GM23338 (cell line): ENCODE results near the gene KLK6. TPM values are rescaled to one million over a fixed set of nuclear protein-coding genes. Genes with fewer than 3 reads are reported as not detected.

Experiments used
- ATAC-seq: fragments of 200-7000 bp; cut with Tn5 transposase; 3 replicates; pipeline ENCODE4 v1.9.1; 2020
- DNase-seq: peaks from one replicate; pipeline ENCODE4 v3.0.0-alpha.2; 2015; ENCODE audit warnings: low spot score
- H2AFZ ChIP-seq: fragments of 200-600 bp; sonication (generic); 2 replicates; pipeline ENCODE4 v1.8.0; 2016; ENCODE audit warnings: antibody characterized with exemption, mild to moderate bottlenecking, moderate library complexity
- H3F3A ChIP-seq: fragments of 200-600 bp; sonication (generic); replicated peaks from 2 replicates; pipeline ENCODE4 v1.8.0; 2017; ENCODE audit warnings: antibody characterized with exemption, mixed run types, low read depth
- H3K27ac ChIP-seq: fragments of 200-600 bp; sonication (generic); 2 replicates; pipeline ENCODE4 v1.6.1; 2016; ENCODE audit warnings: low read depth
- H3K27me3 ChIP-seq: fragments of 200-600 bp; sonication (generic); 2 replicates; pipeline ENCODE4 v1.8.0; 2016; ENCODE audit warnings: mild to moderate bottlenecking, mixed run types, moderate library complexity; ENCODE audit not compliant: insufficient read depth
- H3K36me3 ChIP-seq: fragments of 200-600 bp; sonication (generic); 2 replicates; pipeline ENCODE4 v1.8.0; 2016; ENCODE audit warnings: mild to moderate bottlenecking; ENCODE audit not compliant: insufficient read depth
- H3K4me1 ChIP-seq: fragments of 200-600 bp; sonication (generic); 2 replicates; pipeline ENCODE4 v1.8.0; 2016; ENCODE audit warnings: mild to moderate bottlenecking, moderate library complexity; ENCODE audit not compliant: insufficient read depth
- H3K4me2 ChIP-seq: fragments of 200-600 bp; sonication (generic); 2 replicates; pipeline ENCODE4 v1.7.1; 2017; ENCODE audit warnings: mixed run types
- H3K4me3 ChIP-seq: fragments of 200-600 bp; sonication (generic); 2 replicates; pipeline ENCODE4 v1.6.1; 2016; ENCODE audit warnings: mixed run types
- H3K79me2 ChIP-seq: fragments of 200-600 bp; sonication (generic); replicated peaks from 2 replicates; pipeline ENCODE4 v1.8.0; 2017; ENCODE audit warnings: mild to moderate bottlenecking; ENCODE audit not compliant: insufficient read depth
- H3K9me2 ChIP-seq: fragments of 200-600 bp; sonication (generic); 2 replicates; pipeline ENCODE4 v1.8.0; 2017; ENCODE audit not compliant: insufficient read depth
- H4K20me1 ChIP-seq: fragments of 200-600 bp; sonication (generic); replicated peaks from 2 replicates; pipeline ENCODE4 v1.8.0; 2017; ENCODE audit warnings: mild to moderate bottlenecking; ENCODE audit not compliant: insufficient read depth
- H3K27ac Mint-ChIP-seq: 2 replicates; pipeline ENCODE4 v1.8.0; 2020; ENCODE audit warnings: inconsistent platforms, mild to moderate bottlenecking, moderate library complexity, mixed read lengths
- H3K27me3 Mint-ChIP-seq: 3 replicates; pipeline ENCODE4 v1.8.0; 2022; ENCODE audit warnings: low read depth, mild to moderate bottlenecking, moderate library complexity, mixed read lengths, inconsistent platforms; ENCODE audit not compliant: insufficient read depth, poor library complexity
- H3K36me3 Mint-ChIP-seq: 3 replicates; pipeline ENCODE4 v1.8.0; 2021; ENCODE audit warnings: low read depth, mild to moderate bottlenecking, inconsistent platforms, moderate library complexity, mixed read lengths
- H3K4me1 Mint-ChIP-seq: 3 replicates; pipeline ENCODE4 v1.8.0; 2020; ENCODE audit warnings: mild to moderate bottlenecking, inconsistent platforms, mixed read lengths
- H3K4me3 Mint-ChIP-seq: 3 replicates; pipeline ENCODE4 v1.8.0; 2021; ENCODE audit warnings: moderate library complexity, mild to moderate bottlenecking, inconsistent platforms, mixed read lengths
- H3K9me3 Mint-ChIP-seq: 3 replicates; pipeline ENCODE4 v1.8.0; 2020; ENCODE audit warnings: moderate library complexity, mild to moderate bottlenecking, inconsistent platforms, mixed read lengths
- CREB1 ChIP-seq: fragments of 250-450 bp; sonication (Bioruptor Pico); IDR thresholded peaks from 2 replicates; pipeline ENCODE4 v1.5.0; 2020; ENCODE audit warnings: low read depth, mild to moderate bottlenecking, moderate library complexity
- CTCF ChIP-seq, 2 experiments: fragments of 200-600 bp in 1 of 2; sonication (generic) in 1 of 2; conservative IDR thresholded peaks; 2 replicates each; pipeline versions ENCODE4 v1.5.1 to v1.6.1; 2016 to 2017; ENCODE audit warnings: antibody characterized with exemption in 2 of 2, low read depth in 2 of 2, mild to moderate bottlenecking in 2 of 2, moderate library complexity in 1 of 2
- EZH2 ChIP-seq: fragments of 200-600 bp; sonication (generic); IDR thresholded peaks from one replicate; pipeline ENCODE4 v1.8.0; 2017; ENCODE audit warnings: antibody characterized with exemption, mild to moderate bottlenecking, low read depth; ENCODE audit not compliant: unreplicated experiment
- EZH2phosphoT487 ChIP-seq: fragments of 200-600 bp; sonication (generic); IDR thresholded peaks from one replicate; pipeline ENCODE4 v1.8.1; 2018; ENCODE audit warnings: antibody characterized with exemption; ENCODE audit not compliant: unreplicated experiment
- JUNB ChIP-seq: IDR thresholded peaks from one replicate; pipeline ENCODE4 v1.6.1; 2016; ENCODE audit warnings: antibody characterized with exemption; ENCODE audit not compliant: unreplicated experiment
- NANOG ChIP-seq: IDR thresholded peaks from 2 replicates; pipeline ENCODE4 v1.6.1; 2016; ENCODE audit warnings: antibody characterized with exemption, borderline replicate concordance
- POLR2AphosphoS5 ChIP-seq: IDR thresholded peaks from 2 replicates; pipeline ENCODE4 v1.6.1; 2016; ENCODE audit warnings: antibody characterized with exemption, low read depth
- REST ChIP-seq: IDR thresholded peaks from one replicate; pipeline ENCODE4 v1.6.1; 2018; ENCODE audit warnings: antibody characterized with exemption; ENCODE audit not compliant: unreplicated experiment
- STAT1 ChIP-seq: IDR thresholded peaks from one replicate; pipeline ENCODE4 v1.6.1; 2016; ENCODE audit warnings: antibody characterized with exemption; ENCODE audit not compliant: unreplicated experiment
- ZNF114 ChIP-seq: fragments of 250-450 bp; sonication (Bioruptor Pico); IDR thresholded peaks from 2 replicates; pipeline ENCODE4 v1.5.0; 2020; ENCODE audit warnings: mild to moderate bottlenecking, moderate library complexity
- ZNF331 ChIP-seq: fragments of 250-450 bp; sonication (Bioruptor Pico); IDR thresholded peaks from 2 replicates; pipeline ENCODE4 v1.5.0; 2020; ENCODE audit warnings: low read depth, mild to moderate bottlenecking, moderate library complexity
- ZNF462 ChIP-seq: fragments of 250-450 bp; sonication (Bioruptor Pico); IDR thresholded peaks from 2 replicates; pipeline ENCODE4 v1.5.0; 2020; ENCODE audit warnings: mild to moderate bottlenecking, moderate library complexity
- polyA plus RNA-seq: library from polyadenylated mRNA; unstranded; fragments of >200 nt; fragmentation: Nextera tagmentation; extraction: Ambion mirVana; gene quantifications from 2 replicates; pipeline ENCODE4 v1.2.1, GENCODE V29; 2016
- total RNA-seq: library from RNA; depleted of rRNA; stranded (reverse); fragments of >200 nt; shearing (Covaris generic); gene quantifications from 2 replicates; pipeline ENCODE4 v1.2.3, GENCODE V29; 2014
- TF ChIP-seq, protein P1 (sequence below): IDR thresholded peaks from 2 replicates; pipeline ENCODE4 v1.6.1; 2016; ENCODE audit warnings: antibody characterized with exemption

KLK6 gene
- total and polyA plus RNA-seq, 2 experiments from 2014 or later: 0.47 to 0.56 TPM

- Histone ChIP-seq H3K27ac (no peak overlapping the region), H4K20me1 (no peaks in the 10 kb centered on the region), H3K4me2 (no peak overlapping the region), H3F3A (no peaks in the 10 kb centered on the region), H3K36me3 (no peaks in the 10 kb centered on the region), H3K27me3 (no peaks in the 10 kb centered on the region), H3K79me2 (no peaks in the 10 kb centered on the region), H3K4me3 (no peak overlapping the region), H2AFZ (no peak overlapping the region), H3K9me2 (no peaks in the 10 kb centered on the region), H3K4me1 (peaks cover 1% of the 10 kb centered on the region; the same call in 1 of the 2 replicates)
- ATAC-seq (no peak), DNase-seq (no peak)
- no peak overlapping the region for H3K4me3 Mint-ChIP-seq
- H3K27me3 Mint-ChIP-seq: peaks cover 12% of the 10 kb centered on the region
- no peak for TF ChIP-seq STAT1
- TF ChIP-seq, protein P1, sequence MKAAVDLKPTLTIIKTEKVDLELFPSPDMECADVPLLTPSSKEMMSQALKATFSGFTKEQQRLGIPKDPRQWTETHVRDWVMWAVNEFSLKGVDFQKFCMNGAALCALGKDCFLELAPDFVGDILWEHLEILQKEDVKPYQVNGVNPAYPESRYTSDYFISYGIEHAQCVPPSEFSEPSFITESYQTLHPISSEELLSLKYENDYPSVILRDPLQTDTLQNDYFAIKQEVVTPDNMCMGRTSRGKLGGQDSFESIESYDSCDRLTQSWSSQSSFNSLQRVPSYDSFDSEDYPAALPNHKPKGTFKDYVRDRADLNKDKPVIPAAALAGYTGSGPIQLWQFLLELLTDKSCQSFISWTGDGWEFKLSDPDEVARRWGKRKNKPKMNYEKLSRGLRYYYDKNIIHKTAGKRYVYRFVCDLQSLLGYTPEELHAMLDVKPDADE: no peak
- no peak for TF ChIP-seq EZH2
- no peak for TF ChIP-seq JUNB
- TF ChIP-seq NANOG: no peak
- TF ChIP-seq CREB1 (CRISPR knock-in tag): no peak
- TF ChIP-seq ZNF114: no peak
- no peak for TF ChIP-seq EZH2phosphoT487
- TF ChIP-seq REST: no peak
- TF ChIP-seq POLR2AphosphoS5: no peak
- TF ChIP-seq ZNF331 (CRISPR knock-in tag): no peak
- no peak for TF ChIP-seq ZNF462 (CRISPR knock-in tag)
- no peak for TF ChIP-seq CTCF (conservative IDR thresholded peaks at IDR 0.05; ENCODE audit: low read depth in 2 of 2)
- peaks cover 34% of the 10 kb centered on the region for H3K4me1 Mint-ChIP-seq
- H3K27ac Mint-ChIP-seq: no peak overlapping the region
- no peaks in the 10 kb centered on the region for H3K36me3 Mint-ChIP-seq
- H3K9me3 Mint-ChIP-seq: no peaks in the 10 kb centered on the region; the same call in 1 of the 3 replicates
These were observed 3.5 kb upstream of the KLK6 start for GRCh38 chr19:50972795-50973376.
